ENCODE measurements around the gene RASL10A.

The RASL10A gene

GRCh38 chr22:29266564-29267461 is 48.7 kb downstream of the RASL10A start:
- DNase-seq, result no peak

- DNase-seq, result no peak
Observed at GRCh38 chr22:29265929-29266328, 49.6 kb downstream of the RASL10A start.

GRCh38 chr22:29265305-29265704 is 50.2 kb downstream of the RASL10A start:
- DNase-seq, result no peak

GRCh38 chr22:29263791-29264276 is 51.7 kb downstream of the RASL10A start:
- no peak for DNase-seq

Measured in kidney glomerular epithelial cell (primary cell).